GM19239 (cell line): Measurements from ENCODE around the gene FLT3LG.
"Not testable (repeated sequence)": the region's sequence is repeated elsewhere in the genome, so short reads cannot be mapped to it uniquely, and the experiment has no call there.

Experiments used
- DNase-seq: peaks from one replicate; pipeline ENCODE4 v3.0.0; 2011; ENCODE audit warnings: low spot score; ENCODE audit not compliant: insufficient read length
- FAIRE-seq: peaks from 2 replicates; lab custom pipeline; 2011; peaks lifted over from hg19 to GRCh38; lab: Jason Lieb, UNC

Gene FLT3LG

DNA sequence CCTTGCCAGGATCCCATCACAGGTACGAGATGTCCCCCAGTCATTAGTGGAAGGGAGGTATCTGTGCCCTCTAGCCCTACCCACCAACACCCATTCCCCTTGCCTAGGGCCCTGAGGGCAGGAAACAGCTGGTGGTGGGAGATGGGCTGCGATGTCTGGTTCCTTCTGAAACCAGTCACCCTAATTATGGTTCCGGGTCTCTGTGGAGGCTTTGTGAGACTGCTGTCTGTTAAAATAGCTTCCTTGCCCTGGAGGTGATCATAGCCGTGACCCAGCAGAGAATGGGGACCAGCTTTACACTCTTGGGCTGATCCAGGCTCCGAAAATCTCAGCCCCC is 15.5 kb upstream of the FLT3LG start:
- FAIRE-seq (peak; percentile 4), DNase-seq (no peak)

DNA sequence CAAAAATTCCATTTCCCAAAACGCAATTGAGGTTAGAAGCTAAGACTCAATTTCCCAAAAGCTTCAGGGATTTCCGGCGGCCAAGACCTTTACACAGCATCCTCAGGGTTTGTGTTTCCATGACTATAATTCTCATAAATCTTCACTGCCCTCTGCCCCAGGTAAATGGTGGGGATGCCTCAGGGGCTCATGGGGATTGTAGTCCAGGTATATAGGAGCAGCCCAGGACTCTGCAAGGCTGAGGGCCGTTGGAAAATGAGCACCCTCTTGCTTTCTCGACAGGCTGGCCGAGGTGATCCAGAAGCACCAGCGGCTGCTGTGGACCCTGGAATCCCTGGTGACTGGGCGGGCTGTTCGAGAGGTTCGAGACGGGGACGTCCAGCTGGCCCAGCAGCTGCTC is 14.6 kb upstream of the FLT3LG start:
- FAIRE-seq = no peak

GRCh38 chr19:49461130-49461529 is 12.9 kb upstream of the FLT3LG start:
- FAIRE-seq, DNase-seq: not testable (repeated sequence)

More for the DNA sequence above, 14.6 kb upstream of the FLT3LG start:
- peak; percentile 1 for DNase-seq

GRCh38 chr19:49461656-49462055 is 12.4 kb upstream of the FLT3LG start:
- DNase-seq = no peak
- no peak for FAIRE-seq

DNA sequence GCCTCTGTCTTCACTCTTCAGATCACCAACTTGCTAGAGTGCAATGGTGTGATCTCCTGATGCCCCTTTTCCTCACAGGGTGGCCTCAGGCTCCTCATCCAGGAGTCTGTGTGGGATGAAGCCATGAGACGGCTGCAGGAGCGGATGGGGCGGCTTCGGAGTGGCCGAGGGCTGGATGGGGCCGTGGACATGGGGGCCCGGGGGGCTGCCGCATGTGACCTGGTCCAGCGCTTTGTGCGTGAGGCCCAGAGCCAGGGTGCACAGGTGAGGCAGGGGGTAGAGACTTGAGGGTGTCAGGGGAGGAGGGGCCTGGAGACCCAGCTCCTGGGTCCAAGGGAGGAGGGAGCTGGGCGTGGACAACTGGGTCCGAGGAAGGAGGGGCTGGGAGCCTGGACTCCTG is 11.5 kb upstream of the FLT3LG start:
- DNase-seq (no peak), FAIRE-seq (no peak)

- FAIRE-seq (no peak), DNase-seq (no peak)
Observed at GRCh38 chr19:49463960-49464740, 9.9 kb upstream of the FLT3LG start.

- FAIRE-seq (no peak), DNase-seq (no peak)
Observed at GRCh38 chr19:49465371-49465770, 8.6 kb upstream of the FLT3LG start.

GRCh38 chr19:49468199-49468598 is 5.8 kb upstream of the FLT3LG start:
- DNase-seq = no peak
- no peak for FAIRE-seq

DNA sequence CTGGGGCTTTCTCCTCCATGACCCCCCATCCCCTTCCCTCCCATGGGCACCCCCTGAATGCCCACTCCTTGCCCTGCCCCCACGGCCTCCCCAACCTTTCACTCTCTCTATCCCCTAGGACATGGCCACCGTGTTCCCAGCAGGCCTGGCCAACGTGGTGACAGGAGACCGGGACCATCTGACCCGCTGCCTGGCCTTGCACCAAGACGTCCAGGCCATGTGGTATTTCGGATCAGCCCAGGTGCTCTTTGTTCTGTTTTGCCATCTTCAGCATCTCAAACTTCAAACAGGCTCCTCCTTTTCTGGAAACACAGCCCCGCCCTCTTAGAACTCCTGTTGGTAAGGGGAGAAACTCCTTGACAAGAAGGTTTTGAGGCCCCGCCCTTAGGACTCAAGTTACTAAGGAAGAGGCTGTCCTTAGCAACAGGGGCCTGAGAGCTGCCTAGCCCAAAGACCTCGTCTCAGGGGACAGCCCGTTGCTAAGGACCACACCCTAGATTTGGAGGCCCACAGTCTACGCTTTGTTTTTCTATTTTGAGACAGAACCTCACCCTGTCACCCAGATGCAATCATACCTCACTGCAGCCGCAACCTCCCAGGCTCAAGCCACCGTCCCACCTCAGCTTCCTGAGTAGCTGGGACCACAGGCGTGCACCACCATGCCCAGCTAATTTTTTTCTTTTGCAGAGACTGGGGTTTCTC is 5.1 kb upstream of the FLT3LG start:
- peak; percentile 82 for DNase-seq
- FAIRE-seq = peak; percentile 93

DNA sequence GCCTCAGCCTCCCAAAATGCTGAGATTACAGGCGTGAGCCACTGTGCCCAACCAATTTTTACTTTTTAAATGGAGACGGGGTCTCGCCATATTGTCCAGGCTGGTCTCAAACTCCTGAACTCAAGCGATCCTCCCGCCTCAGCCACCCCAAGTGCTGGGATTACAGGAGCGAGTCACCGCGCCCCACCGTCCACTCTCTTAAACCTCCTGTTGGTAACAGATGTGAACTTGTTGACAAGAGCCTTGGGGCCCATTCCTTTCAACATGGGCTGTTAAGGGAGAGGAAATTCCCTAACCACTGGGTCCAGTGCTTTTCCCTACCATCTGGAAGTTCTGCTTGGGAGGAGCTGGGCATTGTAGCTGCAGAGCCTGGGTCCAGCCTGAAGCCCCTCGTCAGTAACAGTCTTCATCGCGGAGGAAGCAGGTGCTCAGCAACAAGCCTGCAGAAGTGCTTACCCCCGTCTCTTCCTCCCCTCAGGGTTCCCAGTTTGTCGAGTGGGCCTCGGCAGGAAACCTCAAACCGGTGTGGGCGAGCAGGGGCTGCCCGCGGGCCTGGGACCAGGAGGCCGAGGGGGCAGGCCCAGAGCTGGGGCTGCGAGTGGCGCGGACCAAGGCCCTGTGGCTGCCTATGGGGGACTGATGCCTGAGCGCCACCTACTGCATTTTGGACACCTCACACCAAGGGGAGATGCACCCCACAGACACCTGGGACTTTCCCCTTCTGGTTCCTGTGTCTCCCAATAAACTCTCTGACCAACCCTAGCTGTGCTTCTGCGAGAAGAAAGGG is 4.0 kb upstream of the FLT3LG start:
- FAIRE-seq = peak; percentile 79

GRCh38 chr19:49470615-49470978 is 3.4 kb upstream of the FLT3LG start:
- FAIRE-seq (no peak), DNase-seq (no peak)

More for the DNA sequence above, 4.0 kb upstream of the FLT3LG start:
- DNase-seq = peak; percentile 66

DNA sequence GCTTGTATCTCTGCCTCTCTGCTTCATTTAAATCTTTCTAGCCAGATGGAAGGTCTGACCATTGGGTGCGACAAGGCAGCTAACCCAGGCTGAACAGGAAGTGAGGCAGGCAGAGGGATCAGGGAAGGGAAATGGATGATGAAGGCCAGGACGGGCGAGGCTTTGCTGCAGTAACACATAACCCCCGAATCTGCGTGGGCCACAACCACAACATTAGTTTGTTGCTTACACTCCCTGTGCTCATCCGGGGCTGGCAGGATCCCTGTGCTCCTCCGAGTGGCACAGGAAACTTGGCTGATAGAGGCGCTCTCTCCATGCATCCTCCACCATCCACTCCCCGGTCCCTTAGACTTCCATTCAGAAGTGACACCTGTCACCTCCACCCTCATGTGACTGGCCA is 1.1 kb upstream of the FLT3LG start:
- DNase-seq (no peak), FAIRE-seq (no peak)

- not testable (repeated sequence) for DNase-seq, FAIRE-seq
Observed at GRCh38 chr19:49473501-49473867, 531 bp upstream of the FLT3LG start.

GRCh38 chr19:49474542-49474924 is 518 bp downstream of the FLT3LG start:
- DNase-seq = no peak
- FAIRE-seq = no peak

DNA sequence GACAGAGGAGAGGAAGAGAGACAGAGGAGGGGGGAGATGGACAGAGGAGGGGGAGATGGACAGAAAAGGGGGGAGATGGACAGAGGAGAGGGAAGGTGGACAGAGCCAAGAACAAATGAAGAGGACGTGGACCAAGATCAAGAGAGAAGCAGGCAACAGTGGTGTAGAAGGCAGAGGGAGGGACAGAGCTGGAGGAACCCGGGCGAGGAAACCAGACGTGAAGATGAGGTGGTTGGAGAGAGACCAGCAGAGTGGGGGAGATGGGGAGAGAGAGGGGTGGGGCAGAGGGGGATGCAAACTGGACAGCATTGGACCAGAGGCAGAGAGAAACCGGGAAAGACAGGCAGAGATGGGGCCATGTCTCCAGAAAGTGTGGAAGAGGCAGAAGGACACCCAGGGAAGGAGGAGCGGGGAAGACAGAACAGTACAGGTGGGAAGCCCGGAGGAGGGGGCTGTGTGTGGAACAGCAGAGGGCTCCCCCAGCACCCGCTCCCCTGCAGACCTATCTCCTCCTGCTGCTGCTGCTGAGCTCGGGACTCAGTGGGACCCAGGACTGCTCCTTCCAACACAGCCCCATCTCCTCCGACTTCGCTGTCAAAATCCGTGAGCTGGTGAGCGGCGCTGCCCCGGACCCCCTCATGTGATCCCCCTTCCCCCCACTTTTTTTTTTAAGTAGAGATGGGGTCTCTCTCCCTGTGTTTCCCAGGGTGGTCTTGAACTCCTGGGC is 1.3 kb downstream of the FLT3LG start:
- FAIRE-seq = no peak
- DNase-seq = no peak

DNA sequence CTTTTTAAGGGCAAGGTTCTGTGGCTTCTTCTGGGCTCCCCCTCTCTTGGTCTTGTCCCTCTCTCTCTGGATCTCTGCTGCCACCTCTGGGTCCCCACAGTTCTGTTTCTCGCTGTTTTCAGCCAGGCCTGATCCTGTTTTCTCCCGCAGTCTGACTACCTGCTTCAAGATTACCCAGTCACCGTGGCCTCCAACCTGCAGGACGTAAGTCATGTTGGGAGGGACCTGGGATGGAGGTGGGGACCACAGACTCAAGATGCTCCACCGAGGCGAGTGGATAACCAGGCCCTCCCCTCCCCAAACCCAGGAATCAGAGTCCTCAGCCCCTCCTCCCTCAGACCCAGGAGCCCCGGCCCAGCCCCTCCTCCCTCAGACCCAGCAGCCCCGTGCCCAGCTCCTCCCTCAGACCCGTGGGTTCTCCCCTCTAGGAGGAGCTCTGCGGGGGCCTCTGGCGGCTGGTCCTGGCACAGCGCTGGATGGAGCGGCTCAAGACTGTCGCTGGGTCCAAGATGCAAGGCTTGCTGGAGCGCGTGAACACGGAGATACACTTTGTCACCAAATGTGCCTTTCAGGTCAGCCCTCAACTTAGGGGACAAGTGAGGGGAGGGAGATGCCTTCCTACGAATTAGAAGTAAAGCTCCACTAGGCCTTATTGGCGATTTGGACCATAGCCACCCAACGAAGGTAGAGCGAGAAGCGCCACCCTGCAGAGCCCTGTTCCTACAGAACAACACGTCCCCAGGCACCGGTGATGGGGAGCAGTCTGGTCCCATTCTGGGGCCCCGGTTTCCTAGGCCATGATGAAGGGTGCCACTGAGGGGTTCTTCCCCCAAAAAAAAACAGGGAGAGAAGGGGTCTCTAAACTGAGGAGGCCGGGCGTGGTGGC is 2.2 kb downstream of the FLT3LG start:
- DNase-seq (no peak), FAIRE-seq (no peak)

DNA sequence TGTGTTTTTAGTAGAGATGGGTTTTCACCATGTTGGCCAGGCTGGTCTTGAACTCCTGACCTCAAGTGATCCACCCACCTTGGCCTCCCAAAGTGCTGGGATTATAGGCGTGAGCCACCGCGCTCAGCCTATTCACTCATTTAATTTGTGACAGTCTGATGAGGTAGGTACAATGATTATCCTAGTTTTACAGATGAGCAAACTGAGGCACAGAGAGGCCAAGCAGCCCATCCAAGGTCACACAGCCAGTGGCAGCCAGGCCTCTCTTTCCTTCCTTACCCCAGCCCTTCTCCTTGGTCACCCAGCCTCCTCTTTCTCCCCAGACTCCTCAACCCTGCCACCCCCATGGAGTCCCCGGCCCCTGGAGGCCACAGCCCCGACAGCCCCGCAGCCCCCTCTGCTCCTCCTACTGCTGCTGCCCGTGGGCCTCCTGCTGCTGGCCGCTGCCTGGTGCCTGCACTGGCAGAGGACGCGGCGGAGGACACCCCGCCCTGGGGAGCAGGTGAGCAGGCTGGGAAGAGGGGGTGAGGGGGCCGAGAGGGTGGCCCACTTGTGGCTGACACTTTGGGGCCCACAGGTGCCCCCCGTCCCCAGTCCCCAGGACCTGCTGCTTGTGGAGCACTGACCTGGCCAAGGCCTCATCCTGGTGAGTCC is 6.1 kb downstream of the FLT3LG start:
- DNase-seq (no peak), FAIRE-seq (no peak)

GRCh38 chr19:49481020-49481683 is 7.1 kb downstream of the FLT3LG start:
- DNase-seq (no peak), FAIRE-seq (no peak)

- DNase-seq = no peak
Observed at GRCh38 chr19:49486232-49486631, 12.2 kb downstream of the FLT3LG start.

More at GRCh38 chr19:49486232-49486631, 12.2 kb downstream of the FLT3LG start:
- FAIRE-seq = no peak
